Breast epithelium (tissue), 3 donors: ENCODE data around the gene MRAS.

Experiments used
- CTCF ChIP-seq, 3 donors: fragments of 450-650 bp; IDR thresholded peaks; one replicate each; pipeline ENCODE4 v1.5.1; 2016 to 2017; ENCODE audit warnings: antibody characterized with exemption in 3 of 3, mild to moderate bottlenecking in 3 of 3, moderate library complexity in 3 of 3
- POLR2AphosphoS5 ChIP-seq, 3 donors: sonication (generic); formaldehyde crosslinking; IDR thresholded peaks; one replicate each; pipeline ENCODE4 v1.6.1; 2017; ENCODE audit warnings: antibody characterized with exemption in 3 of 3

GRCh38 chr3:138384976-138385375 is 36.6 kb downstream of the MRAS start:
- TF ChIP-seq CTCF (IDR thresholded peaks at IDR 0.05) (no peak), POLR2AphosphoS5 (IDR thresholded peaks at IDR 0.05) (no peak)
